ENCODE data around the gene HPN. TPM values are rescaled to one million over a fixed set of nuclear protein-coding genes. Genes with fewer than 3 reads are reported as not detected.
"Not testable (repeated sequence)": the region's sequence is repeated elsewhere in the genome, so short reads cannot be mapped to it uniquely, and the experiment has no call there.

The HPN gene
- polyA plus RNA-seq, 1 donor: 0.23 TPM

DNA sequence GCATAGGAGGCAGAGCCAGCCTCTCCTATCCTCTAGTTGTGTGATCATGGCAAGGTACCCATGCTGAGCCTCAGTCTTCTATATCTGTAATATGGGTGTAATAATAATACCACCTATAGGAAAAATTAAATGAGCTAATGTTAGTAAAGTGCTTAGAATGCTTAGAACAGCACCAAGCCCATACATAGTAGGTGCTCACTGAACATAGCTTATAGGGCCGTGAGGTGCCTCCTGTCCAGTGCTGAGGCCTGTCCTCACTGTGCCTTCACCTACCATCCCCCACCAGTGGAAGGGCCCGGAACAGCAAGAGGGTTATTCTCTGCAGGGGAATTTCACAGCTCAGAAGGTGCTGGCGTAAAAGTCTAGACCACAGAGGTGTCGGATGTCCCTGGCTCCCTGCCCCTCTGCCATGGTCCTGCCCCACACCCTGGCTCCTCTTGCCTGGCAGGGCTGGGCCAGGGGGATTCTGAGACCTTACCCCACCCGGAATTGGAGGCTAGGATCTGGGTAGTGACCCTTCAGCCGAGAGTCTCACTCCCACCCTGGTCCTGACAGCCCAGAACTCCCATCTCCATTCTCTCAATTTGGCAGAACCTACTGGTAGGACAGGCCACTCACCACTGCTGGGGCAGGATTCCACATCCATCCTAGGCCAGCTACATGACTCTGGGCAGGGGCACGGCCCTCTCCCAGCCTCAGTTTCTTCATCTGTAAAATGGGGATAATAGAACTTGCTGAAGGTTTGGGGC lies 13.5 kb upstream of the HPN start:
- no peak for DNase-seq (ENCODE audit: low read depth)

DNA sequence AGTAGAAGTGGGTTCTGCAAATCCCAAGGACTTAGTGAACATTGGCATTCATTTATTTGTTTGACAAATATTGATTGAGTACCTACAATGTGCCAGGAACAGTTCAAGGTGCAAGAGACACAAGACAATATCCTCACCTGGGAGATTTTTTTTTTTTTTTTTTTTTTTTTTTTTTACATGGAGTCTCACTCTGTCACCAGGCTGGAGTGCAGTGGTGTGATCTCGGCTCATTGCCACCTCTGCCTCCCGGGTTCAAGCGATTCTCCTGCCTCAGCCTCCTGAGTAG lies 13.0 kb upstream of the HPN start:
- DNase-seq (ENCODE audit: low read depth): not testable (repeated sequence)

DNA sequence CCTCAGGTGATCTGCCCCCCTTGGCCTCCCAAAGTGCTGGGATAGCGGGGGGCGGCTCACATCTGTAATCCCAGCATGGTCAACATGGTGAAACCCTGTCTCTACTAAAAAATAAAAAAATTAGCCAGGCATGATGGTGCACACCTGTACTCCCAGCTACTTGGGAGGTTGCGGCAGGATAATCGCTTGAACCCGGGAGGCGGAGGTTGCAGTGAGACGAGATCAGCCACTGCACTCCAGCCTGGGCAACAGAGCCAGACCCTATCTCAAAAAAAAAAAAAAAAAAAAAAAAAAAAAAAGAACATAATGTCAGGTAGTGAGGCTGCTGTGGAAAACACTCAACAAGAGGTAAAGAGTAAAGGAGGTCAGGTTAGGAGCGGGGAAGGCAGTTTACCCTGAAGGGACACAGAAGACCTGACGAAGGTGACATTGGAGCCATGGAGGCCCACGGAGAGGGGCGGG lies 12.2 kb upstream of the HPN start:
- not testable (repeated sequence) for DNase-seq (ENCODE audit: low read depth)

DNA sequence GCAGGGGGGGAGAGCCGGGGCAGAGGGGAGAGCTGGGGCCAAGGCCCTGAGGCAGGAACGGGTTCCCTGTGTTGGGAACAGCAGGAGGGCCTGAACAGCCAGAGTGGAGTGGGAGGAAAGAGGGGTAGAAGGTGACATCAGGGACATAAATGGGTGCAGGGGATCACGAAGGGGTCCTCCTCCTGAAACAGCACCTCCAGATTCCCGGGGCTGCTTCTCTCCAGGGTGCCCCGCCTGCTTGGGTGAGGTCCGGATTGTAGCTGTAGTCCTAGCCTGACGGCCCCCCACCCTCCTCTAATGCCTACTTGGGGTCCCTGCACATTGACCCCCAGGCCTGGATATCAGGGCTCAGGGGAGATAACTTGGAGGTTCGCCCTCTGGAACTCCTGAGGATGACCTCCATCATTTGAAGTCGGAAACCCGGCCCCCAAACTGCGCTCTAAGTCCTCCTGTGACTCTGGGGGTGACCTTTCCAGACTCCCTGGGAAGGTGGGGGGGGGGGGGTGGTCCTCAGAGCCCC lies 11.7 kb upstream of the HPN start:
- DNase-seq (ENCODE audit: low read depth): no peak

DNA sequence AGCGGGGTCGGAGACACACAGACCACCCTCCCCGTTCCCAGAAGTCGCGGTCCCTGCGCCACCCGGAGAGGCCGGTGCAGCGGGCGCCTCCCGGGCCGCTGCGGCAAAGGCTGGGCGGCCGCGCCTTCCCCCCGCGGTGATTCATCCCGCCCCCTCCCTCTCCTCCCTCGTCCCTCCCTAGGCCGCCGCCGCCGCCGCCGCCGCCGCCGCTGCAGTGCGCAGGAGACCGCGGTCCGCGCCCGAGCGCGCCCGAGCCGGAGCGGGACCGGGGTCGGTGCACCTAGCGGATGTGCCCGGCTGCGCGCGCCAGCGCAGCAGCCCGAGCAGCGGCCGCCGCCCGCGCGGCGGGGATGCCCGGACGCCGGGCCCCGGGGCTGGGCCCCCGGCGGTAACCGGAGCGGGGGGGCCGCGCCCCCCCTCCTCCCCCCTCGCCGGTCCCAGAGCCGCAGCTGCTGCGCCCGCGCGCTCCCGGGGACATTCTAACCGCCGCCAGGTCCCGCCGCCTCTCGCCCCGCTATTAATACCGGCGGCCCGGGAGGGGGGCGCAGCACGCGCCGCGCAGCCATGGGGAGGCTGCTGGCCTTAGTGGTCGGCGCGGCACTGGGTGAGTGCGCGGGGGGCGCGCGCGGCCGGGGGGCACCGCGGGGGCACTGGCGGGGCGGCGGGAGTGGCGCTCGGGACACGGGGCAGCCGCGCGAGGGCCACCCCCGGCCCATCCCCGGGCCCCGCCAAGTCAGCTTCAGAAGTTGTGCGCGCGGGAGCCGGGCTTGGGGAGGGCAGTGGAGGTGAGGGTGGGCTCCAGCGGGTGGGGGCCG lies 11.1 kb upstream of the HPN start, which contains the start of gene SCN1B:
Gene SCN1B (plus strand): TSS at position 214 of the 815 bp plus-strand sequence. CDS start 351 bp downstream, at position 565.
- DNase-seq (ENCODE audit: low read depth): no peak

DNA sequence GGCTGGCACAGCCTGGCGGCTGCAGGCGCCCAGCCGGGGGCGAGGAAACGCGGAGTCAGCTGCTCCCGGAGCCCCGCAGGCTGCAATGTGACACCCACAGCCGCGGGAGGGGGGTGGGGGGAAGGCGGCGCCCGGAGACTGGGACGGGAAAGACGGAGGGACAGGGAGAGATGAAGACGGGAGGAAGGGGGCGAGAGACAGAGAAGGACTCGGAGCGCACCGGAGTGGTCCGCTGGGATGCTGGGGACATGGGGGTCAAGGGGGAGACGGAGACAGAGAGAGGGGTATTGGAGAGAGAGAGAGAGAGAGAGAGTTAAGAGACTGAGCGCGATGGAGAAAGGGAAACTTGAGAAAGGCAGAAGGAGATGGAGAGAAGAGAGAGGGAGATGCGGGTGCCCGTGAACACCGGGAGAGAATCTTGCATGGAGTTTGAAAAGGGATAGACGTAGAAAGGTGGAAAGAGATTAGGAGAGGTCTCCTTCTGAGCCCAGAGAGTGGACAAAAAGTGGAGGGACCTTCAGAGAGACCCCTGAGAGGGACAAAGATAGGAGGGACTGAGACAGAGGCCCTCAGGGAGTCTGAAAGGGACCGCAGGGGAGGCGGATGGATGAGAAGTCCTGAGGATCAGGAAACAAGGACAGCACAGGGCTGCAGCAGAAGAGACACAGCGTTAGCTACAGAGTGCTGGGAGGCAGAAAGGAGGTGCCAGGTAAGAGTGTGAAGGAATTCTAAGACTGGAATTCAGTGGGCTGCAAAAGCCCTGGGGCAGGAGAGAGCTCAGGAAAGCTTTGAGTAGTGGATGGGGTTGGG lies 10.2 kb upstream of the HPN start:
- no peak for DNase-seq (ENCODE audit: low read depth)

DNA sequence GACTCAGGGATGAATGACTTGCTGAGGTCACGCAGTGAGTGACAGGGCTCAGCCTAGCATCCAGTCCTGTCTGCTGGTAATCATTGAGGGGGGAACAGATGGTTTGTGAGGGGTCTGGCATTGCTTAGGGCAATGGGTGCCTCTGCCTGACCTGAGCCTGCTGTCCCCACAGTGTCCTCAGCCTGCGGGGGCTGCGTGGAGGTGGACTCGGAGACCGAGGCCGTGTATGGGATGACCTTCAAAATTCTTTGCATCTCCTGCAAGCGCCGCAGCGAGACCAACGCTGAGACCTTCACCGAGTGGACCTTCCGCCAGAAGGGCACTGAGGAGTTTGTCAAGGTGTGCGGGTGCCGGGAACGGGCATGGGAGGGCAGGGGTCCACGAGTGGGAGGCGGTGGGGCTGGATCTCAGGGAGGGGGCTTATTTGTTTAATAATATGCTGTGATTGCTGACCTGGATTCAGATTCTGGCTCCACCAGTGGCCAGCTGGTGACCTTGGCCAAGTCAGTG lies 9.1 kb upstream of the HPN start:
- DNase-seq (ENCODE audit: low read depth): no peak

DNA sequence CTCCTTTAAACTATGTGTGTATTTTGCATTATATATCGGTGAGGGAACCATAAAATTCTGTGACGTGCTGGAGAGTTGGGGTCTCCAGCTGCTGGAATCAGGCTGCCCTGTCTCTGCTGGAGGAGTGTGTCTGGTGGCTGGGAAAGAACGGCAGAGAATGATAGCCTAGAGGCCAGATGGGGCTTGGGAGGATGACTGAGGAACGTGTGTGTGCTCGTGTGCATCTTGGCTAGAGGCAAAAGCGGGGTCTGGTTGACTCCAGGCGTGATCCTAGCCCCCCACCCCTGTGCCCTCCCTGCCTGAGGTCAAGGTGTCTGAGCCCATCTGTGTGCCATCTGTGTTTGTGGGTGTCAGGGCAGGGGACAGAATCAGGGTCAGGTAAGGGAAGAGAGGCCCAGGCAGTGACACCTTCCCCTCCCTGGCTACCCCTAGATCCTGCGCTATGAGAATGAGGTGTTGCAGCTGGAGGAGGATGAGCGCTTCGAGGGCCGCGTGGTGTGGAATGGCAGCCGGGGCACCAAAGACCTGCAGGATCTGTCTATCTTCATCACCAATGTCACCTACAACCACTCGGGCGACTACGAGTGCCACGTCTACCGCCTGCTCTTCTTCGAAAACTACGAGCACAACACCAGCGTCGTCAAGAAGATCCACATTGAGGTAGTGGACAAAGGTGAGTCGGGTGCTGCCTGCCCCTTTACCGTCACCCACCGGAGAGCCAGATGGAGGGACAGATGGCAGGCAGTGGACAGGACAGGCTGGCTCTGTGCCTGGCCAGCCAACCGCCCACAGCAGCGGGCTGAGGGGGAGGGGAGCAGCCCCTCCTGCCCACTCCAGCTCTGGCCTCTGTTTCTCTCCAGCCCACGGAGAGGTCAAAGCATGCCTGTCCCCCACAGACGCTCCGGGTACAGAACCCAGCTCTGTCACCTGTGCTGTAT lies 8.2 kb upstream of the HPN start:
- no peak for DNase-seq (ENCODE audit: low read depth)

DNA sequence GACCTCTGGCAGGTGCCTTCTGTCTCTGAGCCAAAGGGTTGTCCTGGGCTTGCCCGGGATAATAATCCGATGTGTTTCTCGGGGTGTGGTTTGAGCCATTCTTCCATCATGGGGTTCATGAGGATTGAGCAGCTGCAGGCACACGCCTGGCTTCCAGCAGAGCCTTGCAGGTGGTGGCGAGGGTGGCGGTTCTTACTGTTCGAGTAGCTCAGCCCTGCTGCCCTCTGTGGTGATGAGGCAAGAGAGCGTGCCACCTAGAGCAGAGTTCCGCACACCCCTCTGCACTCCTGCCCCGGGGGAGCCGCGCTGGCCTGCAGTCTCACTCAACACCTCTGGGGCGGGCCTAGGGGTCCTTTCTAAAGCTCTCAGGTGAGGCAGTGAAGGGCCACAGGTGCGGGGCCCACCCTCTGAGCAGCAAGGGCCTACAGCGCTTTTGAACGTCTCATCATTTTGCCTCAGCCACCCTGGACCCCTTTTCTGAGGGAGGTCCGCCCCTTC lies 7.5 kb upstream of the HPN start:
- DNase-seq (ENCODE audit: low read depth): no peak

DNA sequence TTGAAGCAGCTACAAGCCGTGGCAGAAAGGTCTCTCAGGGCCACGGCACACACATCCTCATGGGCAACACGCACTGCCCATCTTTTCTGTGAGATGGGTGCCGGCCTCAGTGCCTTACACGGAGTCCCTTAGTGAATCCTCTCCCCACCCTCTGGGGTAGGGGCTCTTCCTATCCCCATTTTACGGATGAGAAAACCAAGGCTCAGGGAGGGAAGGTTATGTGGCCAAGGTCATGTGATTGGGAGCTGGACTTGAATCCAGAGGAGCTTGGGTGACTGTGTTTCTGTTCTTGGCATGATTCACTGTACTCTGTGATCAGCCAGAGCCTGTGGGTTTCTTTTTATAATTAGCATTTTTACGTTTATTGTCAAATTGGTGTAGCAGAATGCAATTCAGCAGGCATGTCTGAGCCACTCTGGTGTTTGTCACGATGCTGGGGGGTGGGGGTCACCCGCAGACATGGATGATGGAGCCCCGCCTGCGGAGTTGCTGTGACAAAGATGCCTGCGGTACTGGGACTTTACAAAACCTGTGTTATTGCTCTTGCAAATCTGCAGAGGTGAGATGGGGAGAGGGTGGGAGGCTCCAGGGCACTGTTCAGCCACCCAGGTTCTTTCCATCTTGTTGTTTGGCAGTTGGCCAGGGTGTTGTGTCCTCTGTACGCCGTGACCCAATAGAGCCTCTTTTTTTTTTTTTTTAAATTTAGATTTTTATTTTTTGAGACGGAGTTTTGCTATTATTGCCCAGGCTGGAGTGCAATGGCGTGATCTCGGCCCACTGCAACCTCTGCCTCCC lies 6.7 kb upstream of the HPN start:
- no peak for DNase-seq (ENCODE audit: low read depth)

DNA sequence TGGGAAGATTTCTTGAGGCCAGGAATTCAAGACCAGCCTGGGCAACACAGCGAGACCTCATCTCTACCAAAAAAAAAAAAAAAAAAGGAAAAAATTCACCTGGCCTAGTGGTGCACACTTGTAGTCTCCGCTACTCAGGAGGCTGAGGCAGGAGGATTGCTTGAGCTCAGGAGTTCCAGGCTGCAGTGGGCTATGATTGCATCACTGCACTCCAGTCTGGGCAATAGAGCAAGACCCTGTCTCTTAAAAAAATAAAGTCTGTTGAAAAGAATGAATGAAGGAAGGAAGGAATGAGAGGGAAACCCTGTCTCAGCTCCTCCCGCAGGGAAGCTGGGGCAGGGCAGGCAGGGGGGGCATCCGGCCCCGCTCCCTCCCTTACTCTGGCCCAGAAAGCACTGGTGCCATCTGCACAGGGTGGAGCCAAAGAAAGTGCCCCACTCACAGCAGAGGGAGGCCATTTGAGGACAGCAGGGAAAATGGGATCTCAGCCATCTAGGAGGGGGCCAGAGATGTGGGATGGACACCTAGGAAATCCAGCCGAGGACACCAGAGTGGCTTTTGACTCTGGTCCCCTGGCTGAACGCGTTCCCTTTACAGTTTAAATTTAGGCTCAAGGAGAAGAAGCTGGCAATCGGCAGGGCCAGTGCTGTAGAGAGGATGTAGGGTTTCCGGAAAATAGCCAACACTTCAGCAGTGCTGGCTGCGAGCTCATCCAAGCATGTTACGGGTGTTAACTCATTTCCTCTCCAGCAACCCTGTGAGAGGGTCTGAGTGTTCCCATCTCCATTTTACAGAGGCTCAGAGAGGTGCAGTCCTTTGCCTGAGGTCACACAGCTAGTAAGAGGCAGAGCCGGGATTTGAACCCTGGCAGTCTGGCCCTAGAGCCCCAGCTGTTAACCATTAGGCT lies 3.6 kb upstream of the HPN start:
- no peak for DNase-seq (ENCODE audit: low read depth)

DNA sequence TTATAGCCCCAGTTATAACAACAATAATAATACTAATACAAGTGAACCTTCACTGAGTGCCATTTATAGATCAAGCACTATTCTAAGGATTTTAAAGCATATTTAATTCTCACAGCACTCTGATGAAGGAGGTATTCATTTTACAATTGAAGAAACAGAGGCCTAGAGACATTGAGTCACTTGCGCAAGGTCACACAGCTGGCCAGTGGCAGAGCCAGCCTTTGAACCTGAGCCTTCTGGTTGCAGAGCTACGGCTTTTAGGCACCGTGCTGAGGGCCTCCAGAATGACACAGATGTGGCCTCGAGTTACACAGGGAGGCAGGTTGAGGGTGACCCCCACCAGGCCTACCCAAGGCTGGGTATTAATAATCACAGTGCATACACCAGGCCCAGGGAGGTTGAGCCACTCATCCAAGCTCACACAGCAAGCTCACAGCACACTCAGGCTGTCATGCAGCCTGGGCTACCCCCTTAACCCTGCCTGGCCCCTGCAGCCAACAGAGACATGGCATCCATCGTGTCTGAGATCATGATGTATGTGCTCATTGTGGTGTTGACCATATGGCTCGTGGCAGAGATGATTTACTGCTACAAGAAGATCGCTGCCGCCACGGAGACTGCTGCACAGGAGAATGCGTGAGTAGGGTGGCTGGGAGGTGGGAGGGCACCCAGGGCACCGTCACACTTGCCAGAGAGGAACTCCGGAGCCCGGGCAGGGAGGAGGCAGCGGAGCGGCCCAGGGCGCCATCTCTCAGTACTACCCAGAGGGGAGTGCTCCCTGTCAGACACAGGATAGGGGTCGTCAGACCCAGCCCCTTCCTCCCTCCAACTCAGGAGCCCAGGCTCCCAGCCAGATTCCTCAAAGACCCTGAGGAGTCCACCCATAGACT lies 2.7 kb upstream of the HPN start:
- DNase-seq (ENCODE audit: low read depth): no peak

DNA sequence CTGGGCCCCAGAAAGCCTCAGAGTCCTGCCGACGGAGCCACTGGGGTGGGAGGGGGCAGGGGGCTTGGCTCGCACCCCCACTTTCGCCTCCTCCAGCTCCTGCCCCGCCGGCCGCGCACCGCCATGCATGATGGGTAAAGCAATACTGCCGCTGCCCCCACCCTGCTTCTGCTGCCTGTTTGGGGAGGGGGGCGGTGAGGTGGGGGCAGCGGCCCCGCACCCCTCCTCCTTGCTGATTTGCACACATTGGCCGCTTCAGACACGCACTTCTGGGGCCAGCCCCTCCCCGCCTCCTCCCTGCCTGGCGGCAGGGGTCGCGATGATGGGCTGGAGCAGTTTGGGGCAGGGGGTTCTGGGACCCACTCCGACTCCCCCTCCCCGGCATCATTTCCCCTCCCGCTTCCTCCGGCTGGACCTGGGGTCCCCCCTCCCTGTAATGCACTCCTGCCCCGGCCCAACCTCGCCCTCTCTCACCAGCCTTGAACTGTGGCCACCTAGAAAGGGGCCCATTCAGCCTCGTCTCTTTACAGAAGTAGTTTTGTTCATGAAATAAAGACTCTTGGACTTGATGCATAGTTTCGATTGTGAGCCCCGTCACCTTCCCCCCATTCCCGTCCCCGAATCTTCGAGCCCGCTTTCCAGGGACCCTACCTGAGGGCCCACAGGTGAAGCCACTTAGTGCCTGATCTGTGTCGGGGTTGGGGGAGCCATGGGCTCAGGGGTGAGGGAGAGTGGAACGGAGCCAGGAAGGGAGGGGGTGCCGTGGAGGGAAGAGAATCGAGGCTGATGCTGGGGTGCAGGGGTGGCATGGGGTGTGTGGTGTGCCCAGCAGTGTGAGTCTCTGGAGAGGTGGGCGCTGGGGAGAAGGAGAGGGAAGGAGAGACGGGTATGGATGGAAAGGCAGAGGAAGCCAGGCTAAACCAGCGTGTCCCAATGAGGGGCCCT lies 1.4 kb upstream of the HPN start:
- DNase-seq (ENCODE audit: low read depth): no peak

DNA sequence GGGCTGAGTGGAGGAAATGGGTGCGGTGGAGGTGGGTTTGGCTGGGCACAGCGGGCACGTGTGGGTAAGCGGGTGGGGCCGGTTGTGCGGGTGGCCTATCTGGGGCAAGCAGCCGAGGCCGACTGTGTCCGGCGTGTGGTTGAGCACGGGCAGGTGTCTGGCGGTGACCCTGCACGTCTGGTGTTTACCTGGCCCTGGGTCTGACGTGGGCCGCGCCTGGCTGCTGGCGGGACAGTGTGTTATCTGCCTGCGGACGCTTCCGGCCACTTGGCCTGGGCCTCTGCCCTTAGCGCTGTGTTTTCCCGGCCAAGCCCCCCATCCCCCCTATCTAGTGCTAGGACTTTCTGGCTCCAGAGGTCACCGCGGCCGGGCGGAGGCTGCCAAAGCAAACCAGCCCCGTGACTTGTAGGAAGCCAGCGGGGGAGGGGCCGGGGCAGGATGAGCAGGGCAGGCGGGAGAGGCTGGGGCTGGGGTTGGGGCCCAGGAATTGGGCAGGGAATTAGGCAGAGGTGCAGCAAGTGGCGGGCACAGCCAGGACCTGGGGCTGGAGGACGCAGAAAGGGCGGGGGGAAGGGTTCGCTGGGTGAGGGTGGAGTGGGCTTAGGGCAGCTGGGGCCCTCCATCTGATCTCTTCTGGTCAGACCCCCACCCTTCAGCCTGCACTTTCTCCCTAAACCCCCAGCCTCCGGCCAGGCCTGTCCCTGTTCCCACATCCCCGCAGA lies 534 bp upstream of the HPN start:
- DNase-seq (ENCODE audit: low read depth): no peak

DNA sequence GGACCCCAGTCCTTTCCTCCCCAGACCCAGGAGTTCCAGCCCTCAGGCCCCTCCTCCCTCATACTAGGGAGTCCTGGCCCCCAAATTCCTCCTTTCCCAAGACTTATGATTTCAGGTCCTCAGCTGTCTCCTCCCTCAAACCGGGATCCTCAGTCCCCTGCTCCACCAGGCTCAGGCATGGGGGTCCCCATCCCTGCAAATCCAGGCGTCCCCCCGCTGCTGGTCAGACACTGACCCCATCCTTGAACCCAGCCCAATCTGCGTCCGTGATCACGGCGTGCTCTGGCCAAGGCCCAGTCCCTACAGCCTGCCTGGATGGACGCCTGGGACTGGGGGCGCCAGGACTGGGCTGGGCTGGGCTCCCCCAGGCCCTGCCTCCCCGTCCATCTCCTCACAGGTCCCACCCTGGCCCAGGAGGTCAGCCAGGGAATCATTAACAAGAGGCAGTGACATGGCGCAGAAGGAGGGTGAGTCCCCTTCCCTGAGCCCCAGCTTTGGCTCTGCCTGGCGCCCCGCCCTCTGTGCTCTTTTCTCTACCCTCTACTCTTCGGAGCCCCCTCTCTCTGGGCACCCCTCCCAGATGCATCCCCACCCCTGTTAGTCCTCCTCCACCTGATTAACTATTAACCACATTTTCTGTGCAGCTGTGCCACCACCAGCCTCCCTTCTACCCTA lies 672 bp downstream of the HPN start:
- DNase-seq (ENCODE audit: low read depth): no peak

Data from forelimb muscle (tissue), 1 donor.